GM21576 (cell line): ENCODE measurements around the gene SSU72.
A peak's percentile ranks its signal among the peaks of the same experiment; 100 is the strongest.
"Not testable (repeated sequence)": the region's sequence is repeated elsewhere in the genome, so short reads cannot be mapped to it uniquely, and the experiment has no call there.

ENCODE experiments used
- ATAC-seq: cut with Tn5 transposase; IDR thresholded peaks from one replicate; pipeline ENCODE4 v1.9.1; 2021; ENCODE audit warnings: mild to moderate bottlenecking, moderate library complexity; ENCODE audit not compliant: unreplicated experiment

The SSU72 gene

GRCh38 chr1:1531947-1532346 is 42.7 kb downstream of the SSU72 start:
- ATAC-seq, result no peak

DNA sequence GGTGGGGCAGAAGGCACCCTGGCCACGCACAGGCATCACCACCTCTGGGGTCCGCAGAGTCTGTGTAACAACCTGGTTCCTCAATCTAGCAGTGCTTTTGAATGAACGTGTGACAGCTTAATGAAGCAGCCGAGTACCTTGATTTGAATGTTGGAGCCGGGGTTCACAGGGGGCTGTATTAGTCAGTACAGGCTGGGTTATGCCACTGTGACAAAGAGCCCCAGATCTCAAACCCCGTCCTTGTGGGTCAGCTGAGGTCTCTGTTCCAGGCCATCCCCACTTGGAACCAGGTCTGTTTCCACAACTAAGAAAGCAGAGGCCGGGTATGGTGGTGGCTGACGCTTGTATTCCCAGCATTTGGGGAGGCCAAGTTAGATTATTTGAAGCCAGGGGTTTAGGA is 44.7 kb downstream of the SSU72 start:
- no peak for ATAC-seq

- ATAC-seq, result no peak
These were observed 45.3 kb downstream of the SSU72 start for GRCh38 chr1:1529321-1529720.

- no peak for ATAC-seq
These were observed 46.1 kb downstream of the SSU72 start for GRCh38 chr1:1528301-1529267.

GRCh38 chr1:1527092-1527816 is 47.4 kb downstream of the SSU72 start:
- no peak for ATAC-seq

GRCh38 chr1:1526476-1526875 is 48.2 kb downstream of the SSU72 start:
- ATAC-seq, result not testable (repeated sequence)

GRCh38 chr1:1524750-1525383 is 49.8 kb downstream of the SSU72 start:
- ATAC-seq, result not testable (repeated sequence)

DNA sequence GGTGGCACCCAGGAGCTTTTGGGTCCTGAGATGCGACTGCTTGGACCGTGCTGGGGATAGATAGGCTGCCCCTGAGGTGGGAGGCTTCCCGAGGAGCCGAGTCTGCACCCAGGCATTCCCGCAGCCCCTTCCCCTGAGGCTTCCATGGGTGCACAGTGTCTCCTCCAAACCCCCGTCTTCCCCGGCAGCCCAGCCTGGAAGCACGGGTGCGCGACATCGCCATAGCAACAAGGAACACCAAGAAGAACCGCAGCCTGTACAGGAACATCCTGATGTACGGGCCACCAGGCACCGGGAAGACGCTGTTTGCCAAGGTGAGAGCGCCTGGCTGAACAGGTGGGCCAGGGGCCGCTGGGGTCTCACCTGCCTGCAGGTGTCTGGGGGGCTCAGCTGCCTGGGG is 51.0 kb downstream of the SSU72 start:
- ATAC-seq, result not testable (repeated sequence)

- not testable (repeated sequence) for ATAC-seq
These were observed 51.4 kb downstream of the SSU72 start for GRCh38 chr1:1523226-1523625.

DNA sequence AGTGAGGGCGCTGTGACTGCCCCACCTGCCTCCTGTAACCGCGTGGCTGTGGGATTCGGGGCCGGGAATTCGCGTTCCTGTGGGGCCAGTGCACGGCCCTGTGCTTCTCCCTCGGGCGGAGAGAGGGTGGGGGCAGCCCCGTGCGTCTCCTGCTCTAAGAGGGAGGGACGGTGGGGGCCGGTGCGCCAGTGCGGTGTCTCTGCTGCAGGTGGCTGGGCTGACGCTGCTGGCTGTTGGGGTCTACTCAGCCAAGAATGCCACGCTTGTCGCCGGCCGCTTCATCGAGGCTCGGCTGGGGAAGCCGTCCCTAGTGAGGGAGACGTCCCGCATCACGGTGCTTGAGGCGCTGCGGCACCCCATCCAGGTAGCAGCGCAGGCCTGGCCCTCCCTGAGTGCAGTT is 52.1 kb downstream of the SSU72 start:
- not testable (repeated sequence) for ATAC-seq

DNA sequence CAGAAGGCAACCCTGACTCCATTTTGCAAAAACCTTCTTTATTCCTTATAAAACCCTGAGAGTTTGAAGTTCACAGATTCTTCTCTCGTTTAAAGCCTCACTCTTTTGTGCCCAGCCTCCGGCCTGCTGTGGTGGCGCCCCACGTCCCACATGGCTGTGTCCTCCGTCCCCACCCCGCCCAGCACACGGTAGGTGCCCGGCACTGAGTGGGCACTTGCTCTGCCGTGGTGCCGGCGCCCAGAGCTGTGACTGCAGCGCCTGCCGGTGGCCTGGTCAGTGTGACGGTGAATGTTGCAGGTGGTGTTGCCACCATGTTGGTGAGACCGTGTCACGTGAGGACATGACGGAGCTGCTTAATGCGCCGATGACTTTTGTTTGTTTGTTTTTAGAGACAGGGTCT is 53.3 kb downstream of the SSU72 start:
- ATAC-seq, result no peak

DNA sequence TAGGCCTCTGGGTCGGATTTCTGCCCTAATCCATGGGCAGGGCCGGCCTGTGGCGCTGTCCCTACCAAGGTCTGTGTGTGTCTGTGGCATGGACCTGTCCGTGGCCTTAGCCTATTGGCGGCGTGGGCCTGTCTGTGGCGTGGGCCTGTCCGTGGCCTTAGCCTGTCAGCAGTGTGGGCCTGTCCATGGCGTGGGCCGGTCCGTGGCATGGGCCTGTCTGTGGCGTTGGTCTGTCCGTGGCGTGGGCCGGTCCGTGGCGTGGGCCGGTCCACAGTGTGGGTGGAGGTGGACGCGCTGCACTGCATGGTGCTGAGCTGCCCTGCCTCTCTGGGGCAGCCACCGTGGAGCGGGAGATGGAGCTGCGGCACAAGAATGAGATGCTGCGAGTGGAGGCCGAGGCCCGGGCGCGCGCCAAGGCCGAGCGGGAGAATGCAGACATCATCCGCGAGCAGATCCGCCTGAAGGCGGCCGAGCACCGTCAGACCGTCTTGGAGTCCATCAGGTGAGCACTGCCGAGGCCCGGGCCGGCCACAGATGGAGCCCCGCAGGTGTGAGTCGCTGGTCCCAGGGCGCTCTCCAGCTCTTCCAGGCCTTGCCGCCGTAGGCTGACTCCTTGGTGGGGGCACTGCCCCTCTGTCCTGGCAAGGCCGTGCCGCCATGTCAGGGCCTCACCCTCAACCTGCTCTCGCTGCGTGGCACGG is 54.7 kb downstream of the SSU72 start:
- not testable (repeated sequence) for ATAC-seq

DNA sequence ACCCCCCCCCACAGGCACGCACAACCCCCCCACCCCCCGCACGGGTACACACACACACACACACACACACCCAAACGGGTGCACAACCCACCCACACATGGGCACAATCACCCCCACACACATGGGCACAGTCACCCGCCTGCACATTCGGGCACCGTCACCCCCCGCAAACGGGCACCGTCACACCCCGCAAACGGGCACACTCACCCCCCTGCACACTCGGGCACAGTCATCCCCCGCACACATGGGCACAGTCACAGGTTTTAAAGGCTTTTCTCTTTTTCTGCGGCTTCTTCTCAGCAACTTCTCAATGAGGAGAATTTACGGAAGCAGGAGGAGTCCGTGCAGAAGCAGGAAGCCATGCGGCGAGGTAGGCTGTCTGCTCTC is 56.0 kb downstream of the SSU72 start:
- not testable (repeated sequence) for ATAC-seq

GRCh38 chr1:1517973-1518620 is 56.6 kb downstream of the SSU72 start:
- ATAC-seq, result no peak

DNA sequence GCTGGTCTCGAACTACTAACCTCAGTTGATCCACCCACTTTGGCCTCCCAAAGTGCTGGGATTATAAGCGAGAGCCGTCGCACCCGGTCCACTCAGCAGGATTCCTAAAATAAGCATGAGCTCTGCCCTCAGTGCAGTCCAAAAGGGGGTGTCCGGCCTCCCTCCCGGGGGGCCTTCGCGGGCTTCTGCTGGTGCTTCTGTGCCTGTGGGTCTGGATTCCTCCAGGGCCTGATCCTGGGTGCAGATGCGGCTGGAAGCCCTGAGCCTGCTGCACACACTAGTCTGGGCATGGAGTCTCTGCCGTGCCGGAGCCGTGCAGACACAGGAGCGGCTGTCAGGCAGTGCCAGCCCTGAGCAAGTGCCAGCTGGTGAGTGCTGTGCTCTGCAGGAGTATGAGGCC is 57.7 kb downstream of the SSU72 start:
- not testable (repeated sequence) for ATAC-seq

GRCh38 chr1:1514376-1514775 is 60.3 kb downstream of the SSU72 start:
- ATAC-seq, result not testable (repeated sequence)

DNA sequence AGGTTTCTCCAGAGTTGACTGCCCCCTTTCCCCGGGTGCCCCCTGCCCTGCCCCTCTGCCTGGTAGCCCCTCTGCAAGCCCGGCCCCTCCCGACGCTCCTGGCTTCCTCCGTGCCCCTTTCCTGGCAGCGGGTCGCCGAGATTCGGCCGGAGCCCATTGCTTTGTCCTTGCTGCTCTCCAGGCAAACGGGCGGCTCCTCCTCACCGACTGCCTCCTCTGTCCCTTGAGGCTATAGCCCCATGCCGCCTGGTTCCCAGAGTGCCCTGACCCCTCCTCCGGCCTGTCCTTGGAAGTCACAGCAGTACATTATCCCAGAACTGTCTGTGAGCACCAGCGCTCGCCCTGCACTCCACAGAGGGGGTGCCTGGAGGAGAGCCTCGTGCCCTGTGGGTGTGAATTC is 61.0 kb downstream of the SSU72 start:
- not testable (repeated sequence) for ATAC-seq

DNA sequence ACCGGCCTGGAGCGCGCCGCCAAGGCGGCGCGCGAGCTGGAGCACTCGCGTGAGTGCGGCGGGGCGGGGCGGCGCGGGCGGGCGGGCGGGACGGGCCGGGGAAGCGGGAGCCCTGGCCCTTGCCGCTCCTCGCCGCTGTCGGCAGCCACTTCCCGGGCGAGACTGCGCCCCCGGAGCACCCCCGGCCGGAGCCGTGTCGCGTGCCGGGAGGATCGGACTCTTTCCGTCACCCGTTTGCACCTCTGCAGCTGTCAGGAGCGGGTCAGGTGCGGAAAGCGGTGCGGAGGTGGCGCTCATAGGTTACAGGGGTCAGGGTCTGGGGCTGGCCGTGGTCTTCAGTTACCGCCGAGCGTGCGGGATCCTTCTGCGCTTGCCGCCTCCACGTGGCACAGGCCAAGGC is 62.2 kb downstream of the SSU72 start:
- ATAC-seq, result not testable (repeated sequence)

DNA sequence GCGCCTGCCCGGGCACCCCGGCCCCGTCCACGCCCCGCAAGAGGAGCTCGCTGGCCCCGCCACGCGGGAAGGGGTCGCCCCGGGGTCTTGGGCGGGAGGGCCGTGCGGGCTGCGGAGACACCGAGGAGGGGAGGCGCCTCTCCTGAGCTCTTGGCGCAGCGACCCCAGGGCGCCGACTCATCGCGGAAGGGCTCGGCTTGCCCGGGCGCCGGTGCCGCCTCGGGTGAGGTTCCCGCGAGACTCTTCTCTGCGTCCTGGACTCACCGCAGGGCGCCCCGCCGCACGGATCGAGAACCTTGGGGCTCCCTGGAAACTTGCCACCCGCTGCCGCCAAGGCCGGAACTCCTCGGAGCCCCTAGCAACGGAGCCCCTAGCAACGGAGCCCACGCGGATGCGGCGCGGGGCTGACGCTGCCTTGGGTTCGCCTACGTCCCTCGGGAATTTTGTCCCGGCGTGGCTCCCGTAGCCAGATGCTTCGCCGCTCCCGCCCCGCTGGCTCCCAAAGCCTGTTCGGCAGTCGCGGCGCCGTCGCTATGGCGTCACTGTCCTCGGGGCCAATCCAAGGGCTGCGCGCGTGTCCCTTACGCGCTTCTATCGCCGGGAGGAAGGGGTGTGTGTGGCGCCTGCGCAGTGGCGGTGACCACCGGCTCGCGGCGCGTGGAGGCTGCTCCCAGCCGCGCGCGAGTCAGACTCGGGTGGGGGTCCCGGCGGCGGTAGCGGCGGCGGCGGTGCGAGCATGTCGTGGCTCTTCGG is 63.0 kb downstream of the SSU72 start, which contains the start of gene ATAD3A:
Gene ATAD3A (plus strand): TSS at position 630 of the 753 bp plus-strand sequence. CDS start 107 bp downstream, at position 737.
- ATAC-seq, result peak; percentile 86
